HuH-7 (cell line): ENCODE results near the gene PTCH1.
A peak's percentile ranks its signal among the peaks of the same experiment; 100 is the strongest.

Experiments
- DNase-seq: peaks from one replicate; pipeline ENCODE4 v3.0.0; 2011; ENCODE audit warnings: low spot score

The PTCH1 gene

GRCh38 chr9:95512709-95513095 lies 4.1 kb downstream of the PTCH1 start:
- DNase-seq = no peak

- DNase-seq = no peak
These were observed 4.6 kb downstream of the PTCH1 start for GRCh38 chr9:95511952-95512708.

GRCh38 chr9:95511616-95511931 lies 5.2 kb downstream of the PTCH1 start:
- no peak for DNase-seq

GRCh38 chr9:95510709-95511615 lies 5.8 kb downstream of the PTCH1 start:
- DNase-seq = peak; percentile 82

- DNase-seq = no peak
These were observed 6.7 kb downstream of the PTCH1 start for GRCh38 chr9:95509851-95510708.

GRCh38 chr9:95508968-95509850 lies 7.6 kb downstream of the PTCH1 start:
- peak; percentile 79 for DNase-seq

- no peak for DNase-seq
These were observed 8.4 kb downstream of the PTCH1 start for GRCh38 chr9:95508242-95508967.

- DNase-seq = no peak
These were observed 9.1 kb downstream of the PTCH1 start for GRCh38 chr9:95507464-95508241.

GRCh38 chr9:95506678-95507463 lies 9.9 kb downstream of the PTCH1 start:
- DNase-seq = no peak

- DNase-seq = no peak
These were observed 10.4 kb downstream of the PTCH1 start for GRCh38 chr9:95506428-95506677.

- DNase-seq = peak; percentile 68
These were observed 10.9 kb downstream of the PTCH1 start for GRCh38 chr9:95505717-95506427.

- no peak for DNase-seq
These were observed 11.6 kb downstream of the PTCH1 start for GRCh38 chr9:95505072-95505716.

GRCh38 chr9:95504053-95504963 lies 12.5 kb downstream of the PTCH1 start:
- DNase-seq = peak; percentile 66

GRCh38 chr9:95503369-95503768 lies 13.4 kb downstream of the PTCH1 start:
- DNase-seq = no peak

GRCh38 chr9:95502248-95502647 lies 14.5 kb downstream of the PTCH1 start:
- no peak for DNase-seq

- no peak for DNase-seq
These were observed 16.9 kb downstream of the PTCH1 start for GRCh38 chr9:95499847-95500246.

GRCh38 chr9:95499046-95499676 lies 17.6 kb downstream of the PTCH1 start:
- DNase-seq = no peak
